ENCODE data around the gene ZNF488.

Gene ZNF488

GRCh38 chr10:47397256-47397655, 13.2 kb upstream of the ZNF488 start:
- no peak overlapping the region for H3K4me2 ChIP-seq (ENCODE audit: low read depth, low read length, poor library complexity, severe bottlenecking)
- H3K9me3 ChIP-seq (ENCODE audit: insufficient read depth, low read depth, low read length): no peaks in the 10 kb centered on the region
- no peaks in the 10 kb centered on the region for H3K9me2 ChIP-seq (replicated peaks; ENCODE audit: low read depth, low read length)
- no peaks in the 10 kb centered on the region for H4K20me1 ChIP-seq (ENCODE audit: insufficient read depth, low read length, poor library complexity, severe bottlenecking)
- no peak overlapping the region for H2AFZ ChIP-seq (ENCODE audit: low read length)
- no peaks in the 10 kb centered on the region for H3F3A ChIP-seq (ENCODE audit: low read depth)
- H3K4me1 ChIP-seq (ENCODE audit: insufficient read depth, low read length, poor library complexity, severe bottlenecking): no peaks in the 10 kb centered on the region
- no peak overlapping the region for H3K4me3 ChIP-seq (ENCODE audit: low read length, poor library complexity, severe bottlenecking)
- no peaks in the 10 kb centered on the region for H3K79me2 ChIP-seq (ENCODE audit: insufficient read depth, low read length)
- no peak for TF ChIP-seq CTCF (conservative IDR thresholded peaks at IDR 0.05; ENCODE audit: low read length)
- no peak for TF ChIP-seq EZH2phosphoT487 (IDR thresholded peaks at IDR 0.05; ENCODE audit: borderline replicate concordance)
- peaks cover 31% of the 10 kb centered on the region for H3K27me3 ChIP-seq (ENCODE audit: insufficient read depth, low read length, poor library complexity, severe bottlenecking)
- H3K9ac ChIP-seq (ENCODE audit: low read depth, low read length, poor library complexity, severe bottlenecking): no peak overlapping the region
- no peaks in the 10 kb centered on the region for H3K36me3 ChIP-seq (ENCODE audit: insufficient read depth, low read length)

GRCh38 chr10:47396311-47396717, 12.2 kb upstream of the ZNF488 start:
- TF ChIP-seq EZH2phosphoT487 (IDR thresholded peaks at IDR 0.05; ENCODE audit: borderline replicate concordance) (no peak), CTCF (conservative IDR thresholded peaks at IDR 0.05; ENCODE audit: low read length) (no peak)
- H3K4me3 ChIP-seq (ENCODE audit: low read length, poor library complexity, severe bottlenecking): no peak overlapping the region
- no peaks in the 10 kb centered on the region for H3K4me1 ChIP-seq (ENCODE audit: insufficient read depth, low read length, poor library complexity, severe bottlenecking)
- no peak overlapping the region for H3K4me2 ChIP-seq (ENCODE audit: low read depth, low read length, poor library complexity, severe bottlenecking)
- no peak overlapping the region for H2AFZ ChIP-seq (ENCODE audit: low read length)
- no peaks in the 10 kb centered on the region for H3K36me3 ChIP-seq (ENCODE audit: insufficient read depth, low read length)
- H3K27me3 ChIP-seq (ENCODE audit: insufficient read depth, low read length, poor library complexity, severe bottlenecking): peaks cover 31% of the 10 kb centered on the region
- no peaks in the 10 kb centered on the region for H3K79me2 ChIP-seq (ENCODE audit: insufficient read depth, low read length)
- no peak overlapping the region for H3K9ac ChIP-seq (ENCODE audit: low read depth, low read length, poor library complexity, severe bottlenecking)
- H3F3A ChIP-seq (ENCODE audit: low read depth): no peaks in the 10 kb centered on the region
- no peaks in the 10 kb centered on the region for H3K9me2 ChIP-seq (replicated peaks; ENCODE audit: low read depth, low read length)
- no peaks in the 10 kb centered on the region for H4K20me1 ChIP-seq (ENCODE audit: insufficient read depth, low read length, poor library complexity, severe bottlenecking)
- no peaks in the 10 kb centered on the region for H3K9me3 ChIP-seq (ENCODE audit: insufficient read depth, low read depth, low read length)

DNA sequence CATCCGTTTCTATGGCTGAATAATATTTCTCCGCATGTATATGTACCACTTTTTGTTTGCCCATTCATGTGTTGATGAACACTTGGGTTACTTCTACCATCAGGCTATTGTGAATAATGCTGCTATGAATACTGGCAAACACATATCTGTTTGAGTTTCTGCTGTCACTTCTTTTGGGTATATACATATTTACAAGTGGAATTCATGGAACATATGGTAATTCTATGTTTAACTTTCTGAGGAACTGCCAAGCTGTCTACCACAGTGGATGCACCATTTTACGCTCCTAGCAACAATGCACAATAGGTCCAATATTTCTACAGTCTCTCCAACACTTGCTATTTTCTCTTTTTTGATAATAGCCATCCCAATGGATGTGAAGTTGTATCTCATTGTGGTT, 5.5 kb upstream of the ZNF488 start:
- Histone ChIP-seq H3K4me1 (ENCODE audit: insufficient read depth, low read length, poor library complexity, severe bottlenecking) (peaks cover 3% of the 10 kb centered on the region), H3K79me2 (ENCODE audit: insufficient read depth, low read length) (no peaks in the 10 kb centered on the region), H4K20me1 (ENCODE audit: insufficient read depth, low read length, poor library complexity, severe bottlenecking) (no peaks in the 10 kb centered on the region), H3F3A (ENCODE audit: low read depth) (no peaks in the 10 kb centered on the region), H3K9ac (ENCODE audit: low read depth, low read length, poor library complexity, severe bottlenecking) (no peak overlapping the region), H3K4me3 (ENCODE audit: low read length, poor library complexity, severe bottlenecking) (no peak overlapping the region), H3K4me2 (ENCODE audit: low read depth, low read length, poor library complexity, severe bottlenecking) (no peak overlapping the region), H2AFZ (ENCODE audit: low read length) (no peak overlapping the region), H3K27me3 (ENCODE audit: insufficient read depth, low read length, poor library complexity, severe bottlenecking) (peaks cover 33% of the 10 kb centered on the region), H3K36me3 (ENCODE audit: insufficient read depth, low read length) (no peaks in the 10 kb centered on the region), H3K9me3 (ENCODE audit: insufficient read depth, low read depth, low read length) (no peaks in the 10 kb centered on the region), H3K9me2 (replicated peaks; ENCODE audit: low read depth, low read length) (no peaks in the 10 kb centered on the region)
- TF ChIP-seq EZH2phosphoT487 (IDR thresholded peaks at IDR 0.05; ENCODE audit: borderline replicate concordance) (no peak), CTCF (conservative IDR thresholded peaks at IDR 0.05; ENCODE audit: low read length) (no peak)

Data from Loucy (cell line).